NT2/D1 (cell line): ENCODE measurements around the gene PTCRA.
A peak's percentile ranks its signal among the peaks of the same experiment; 100 is the strongest.

Experiments used
- DNase-seq: peaks from one replicate; pipeline ENCODE4 v3.0.0-alpha.2; 2011; ENCODE audit warnings: low read depth, low spot score
- H3K27me3 ChIP-seq: 2 replicates; pipeline ENCODE4 v1.6.0; 2011; ENCODE audit warnings: mild to moderate bottlenecking; ENCODE audit not compliant: insufficient read length, insufficient read depth
- H3K36me3 ChIP-seq: 2 replicates; pipeline ENCODE4 v1.6.1; 2011; ENCODE audit warnings: mild to moderate bottlenecking, low read length, mixed read lengths; ENCODE audit not compliant: insufficient read depth, insufficient read length
- H3K4me1 ChIP-seq: 2 replicates; pipeline ENCODE4 v1.5.1; 2011; ENCODE audit not compliant: insufficient read depth, insufficient read length
- H3K4me3 ChIP-seq: 2 replicates; pipeline ENCODE4 v1.5.1; 2011; ENCODE audit warnings: low read depth; ENCODE audit not compliant: insufficient read length
- H3K9ac ChIP-seq: 2 replicates; pipeline ENCODE4 v1.6.0; 2011; ENCODE audit warnings: low read depth; ENCODE audit not compliant: insufficient read length
- H3K9me3 ChIP-seq: 2 replicates; pipeline ENCODE4 v1.5.1; 2011; ENCODE audit warnings: mild to moderate bottlenecking, low read length; ENCODE audit not compliant: insufficient read depth
- SUZ12 ChIP-seq: IDR thresholded peaks from 2 replicates; pipeline ENCODE4 v1.6.1; 2011; ENCODE audit not compliant: insufficient read length, insufficient read depth; ENCODE audit errors: extremely low read depth
- YY1 ChIP-seq: IDR thresholded peaks from 2 replicates; pipeline ENCODE4 v1.6.1; 2011; ENCODE audit not compliant: insufficient read length, insufficient read depth
- ZNF274 ChIP-seq: IDR thresholded peaks from 2 replicates; pipeline ENCODE4 v1.6.1; 2011; ENCODE audit warnings: mild to moderate bottlenecking, low read depth, low read length

The PTCRA gene

DNA sequence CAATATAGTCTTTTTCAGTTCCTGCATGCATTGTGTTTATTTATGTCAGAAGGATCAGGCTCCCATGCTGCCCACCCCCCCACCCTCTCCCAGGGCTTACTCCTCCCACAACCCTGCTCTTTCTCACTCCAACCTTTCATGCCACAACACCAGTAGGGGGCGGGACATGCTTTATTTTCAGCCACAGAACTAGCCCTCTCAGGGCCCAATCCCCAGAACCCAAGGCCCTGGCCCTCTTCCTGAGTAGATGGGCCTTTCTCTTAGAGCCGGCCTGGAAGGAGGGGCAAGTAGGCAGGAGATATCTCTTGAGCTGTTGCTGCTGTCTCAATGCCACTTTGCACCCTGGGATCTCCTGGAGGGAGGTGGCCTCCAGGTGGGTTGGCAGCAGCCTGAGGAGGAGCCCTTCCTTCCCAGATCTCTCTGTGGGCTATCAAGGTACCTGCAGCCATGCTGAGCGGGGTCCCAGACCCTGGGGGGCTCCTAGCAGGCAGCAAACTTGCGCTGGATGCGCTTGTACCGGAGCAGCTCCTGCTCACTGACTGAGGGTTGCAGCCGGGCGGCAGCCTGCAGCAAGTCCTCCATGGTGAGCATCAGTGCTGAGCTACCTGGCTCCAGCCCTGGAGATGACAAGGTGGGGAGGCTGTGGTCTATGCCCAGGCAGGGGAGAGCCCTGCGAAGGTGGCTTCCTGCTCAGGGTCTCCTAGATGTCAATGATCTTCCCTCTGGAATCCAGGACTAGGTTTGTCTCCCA lies 48.2 kb downstream of the PTCRA start:
- DNase-seq, result peak; percentile 35
- TF ChIP-seq YY1 (no peak), ZNF274 (no peak)
- H3K4me1 ChIP-seq, result peaks cover 18% of the 10 kb centered on the region
- no peaks in the 10 kb centered on the region for H3K9me3 ChIP-seq
- H3K36me3 ChIP-seq, result peaks cover 63% of the 10 kb centered on the region
- H3K4me3 ChIP-seq, result no peak overlapping the region
- peaks cover 18% of the 10 kb centered on the region for H3K27me3 ChIP-seq
- peak overlapping the region; percentile 56 for H3K9ac ChIP-seq

DNA sequence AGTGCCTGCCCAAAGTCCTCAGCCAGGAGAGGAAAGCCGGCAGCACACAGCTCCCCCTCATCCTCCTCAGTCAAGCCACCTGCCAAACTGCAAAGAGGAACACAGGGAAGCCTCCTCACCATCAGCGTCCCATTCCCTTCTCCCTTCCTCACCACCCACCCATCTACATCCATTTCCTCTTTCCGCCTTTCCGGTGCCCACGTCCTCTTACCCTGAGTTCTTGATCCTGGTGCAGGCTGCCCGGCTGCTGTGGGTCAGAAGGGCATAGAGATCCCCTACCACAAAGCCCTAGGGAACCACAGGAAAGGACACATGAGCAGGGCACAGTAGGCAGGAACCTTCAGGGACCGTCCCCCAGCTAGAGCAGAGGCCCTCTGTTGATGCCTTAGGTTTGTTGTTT lies 50.7 kb downstream of the PTCRA start:
- Histone ChIP-seq H3K36me3 (peaks cover 74% of the 10 kb centered on the region), H3K9me3 (no peaks in the 10 kb centered on the region), H3K27me3 (no peaks in the 10 kb centered on the region), H3K4me3 (no peak overlapping the region), H3K4me1 (peaks cover 12% of the 10 kb centered on the region), H3K9ac (no peak overlapping the region)
- no peak for DNase-seq
- TF ChIP-seq ZNF274 (no peak), SUZ12 (no peak), YY1 (no peak)

GRCh38 chr6:42967228-42967627 lies 51.4 kb downstream of the PTCRA start:
- no peaks in the 10 kb centered on the region for H3K9me3 ChIP-seq
- H3K9ac ChIP-seq, result no peak overlapping the region
- peaks cover 12% of the 10 kb centered on the region for H3K4me1 ChIP-seq
- no peaks in the 10 kb centered on the region for H3K27me3 ChIP-seq
- no peak overlapping the region for H3K4me3 ChIP-seq
- peaks cover 73% of the 10 kb centered on the region for H3K36me3 ChIP-seq
- no peak for DNase-seq
- TF ChIP-seq SUZ12, result no peak

DNA sequence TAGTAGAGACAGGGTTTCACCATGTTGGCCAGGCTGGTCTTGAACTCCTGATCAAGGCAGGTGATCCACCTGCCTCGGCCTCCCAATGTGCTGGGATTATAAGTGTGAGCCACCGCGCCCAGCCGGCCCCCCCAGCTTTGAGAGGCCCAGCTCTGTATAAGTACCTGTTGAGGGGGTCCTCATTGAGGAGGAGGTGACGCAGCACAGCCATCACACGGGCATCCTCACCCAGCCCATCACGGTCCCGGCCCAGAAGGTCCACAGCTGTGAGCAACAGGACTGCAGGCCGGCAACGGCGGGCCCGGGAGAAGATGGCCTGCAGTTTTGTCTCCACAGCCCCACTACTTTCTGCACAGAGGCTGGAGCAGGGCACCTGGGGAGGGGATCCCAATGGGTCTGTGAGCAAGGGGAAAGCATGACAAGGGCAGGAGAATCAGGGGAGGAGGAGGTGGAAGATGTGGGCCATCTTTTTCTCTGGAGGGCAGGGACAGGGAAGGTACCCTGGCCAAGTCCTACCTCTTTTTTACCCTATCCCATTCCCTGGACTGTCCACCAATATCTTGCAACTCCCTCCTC lies 52.4 kb downstream of the PTCRA start:
- H3K27me3 ChIP-seq, result no peaks in the 10 kb centered on the region
- H3K36me3 ChIP-seq, result peaks cover 65% of the 10 kb centered on the region
- peaks cover 12% of the 10 kb centered on the region for H3K4me1 ChIP-seq
- DNase-seq, result no peak
- no peak overlapping the region for H3K9ac ChIP-seq
- no peaks in the 10 kb centered on the region for H3K9me3 ChIP-seq
- no peak overlapping the region for H3K4me3 ChIP-seq
- TF ChIP-seq SUZ12, result no peak
- no peak for TF ChIP-seq YY1
- TF ChIP-seq ZNF274, result no peak

DNA sequence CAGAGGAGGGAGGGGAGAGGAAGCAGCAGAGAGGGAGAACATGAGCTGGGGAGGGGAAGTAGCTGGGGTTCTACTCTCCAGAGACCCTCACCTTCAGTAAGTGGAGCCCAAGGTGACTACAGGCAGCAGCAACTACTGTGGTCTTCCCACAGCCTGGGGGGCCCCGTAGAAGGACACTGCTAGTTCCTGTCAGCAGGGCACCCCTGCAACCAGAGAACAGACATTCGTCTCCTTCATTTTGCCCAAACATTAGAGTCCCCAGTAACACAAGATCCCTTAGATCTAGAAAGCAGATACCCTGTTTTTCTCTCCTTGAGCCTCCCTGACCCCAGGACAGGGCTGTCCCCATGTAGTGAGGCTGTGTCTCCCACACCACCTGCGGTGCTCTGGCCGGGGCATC lies 52.9 kb downstream of the PTCRA start:
- TF ChIP-seq ZNF274 (no peak), YY1 (no peak), SUZ12 (no peak)
- H3K9me3 ChIP-seq, result no peaks in the 10 kb centered on the region
- no peak for DNase-seq
- H3K27me3 ChIP-seq, result no peaks in the 10 kb centered on the region
- H3K9ac ChIP-seq, result no peak overlapping the region
- peaks cover 64% of the 10 kb centered on the region for H3K36me3 ChIP-seq
- peaks cover 9% of the 10 kb centered on the region for H3K4me1 ChIP-seq
- no peak overlapping the region for H3K4me3 ChIP-seq

- TF ChIP-seq ZNF274, result no peak
- TF ChIP-seq SUZ12, result no peak
- TF ChIP-seq YY1, result no peak
- DNase-seq, result no peak
- no peaks in the 10 kb centered on the region for H3K27me3 ChIP-seq
- H3K9ac ChIP-seq, result no peak overlapping the region
- H3K4me1 ChIP-seq, result peaks cover 5% of the 10 kb centered on the region
- H3K36me3 ChIP-seq, result peaks cover 62% of the 10 kb centered on the region
- no peak overlapping the region for H3K4me3 ChIP-seq
- H3K9me3 ChIP-seq, result no peaks in the 10 kb centered on the region
Observed at GRCh38 chr6:42969431-42969830, 53.6 kb downstream of the PTCRA start.

DNA sequence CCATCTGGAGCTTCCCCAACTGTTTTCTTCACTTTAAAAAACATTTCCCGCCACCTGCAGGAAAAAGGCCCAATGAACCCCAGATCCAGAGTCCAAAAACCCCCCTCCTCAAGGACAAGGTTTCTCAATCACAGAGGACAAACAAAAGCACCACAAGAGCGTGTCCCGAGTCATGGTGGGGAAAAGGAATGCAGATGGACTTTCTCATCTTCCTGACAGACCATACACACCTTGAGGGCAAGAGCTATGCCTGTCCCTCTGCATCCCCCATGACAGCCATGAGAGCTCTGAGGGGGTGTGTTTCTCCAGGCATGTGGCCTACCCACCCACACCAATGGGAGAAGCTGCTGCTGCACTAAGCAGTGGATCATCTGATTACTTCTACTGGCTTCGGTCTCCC lies 54.1 kb downstream of the PTCRA start:
- TF ChIP-seq YY1 (no peak), ZNF274 (no peak), SUZ12 (no peak)
- Histone ChIP-seq H3K4me1 (peaks cover 5% of the 10 kb centered on the region), H3K27me3 (no peaks in the 10 kb centered on the region), H3K36me3 (peaks cover 61% of the 10 kb centered on the region), H3K9ac (no peak overlapping the region), H3K9me3 (no peaks in the 10 kb centered on the region), H3K4me3 (no peak overlapping the region)
- DNase-seq, result no peak
